ENCODE results near the gene NEURL1.
"Not testable (repeated sequence)": the region's sequence is repeated elsewhere in the genome, so short reads cannot be mapped to it uniquely, and the experiment has no call there.

Gene NEURL1

GRCh38 chr10:103592186-103593021 is 98.9 kb downstream of the NEURL1 start:
- DNase-seq: peak; percentile 32

- DNase-seq: no peak
Observed at GRCh38 chr10:103593022-103593570, 99.6 kb downstream of the NEURL1 start.

GRCh38 chr10:103595933-103596726 is 102.6 kb downstream of the NEURL1 start:
- no peak for DNase-seq

GRCh38 chr10:103597003-103597402 is 103.5 kb downstream of the NEURL1 start:
- DNase-seq: no peak

GRCh38 chr10:103598654-103599115 is 105.2 kb downstream of the NEURL1 start:
- peak; percentile 76 for DNase-seq

- DNase-seq: no peak
Observed at GRCh38 chr10:103599211-103599610, 105.7 kb downstream of the NEURL1 start.

- no peak for DNase-seq
Observed at GRCh38 chr10:103599907-103600306, 106.4 kb downstream of the NEURL1 start.

- DNase-seq: no peak
Observed at GRCh38 chr10:103600325-103600724, 106.8 kb downstream of the NEURL1 start.

- DNase-seq: no peak
Observed at GRCh38 chr10:103600956-103601569, 107.6 kb downstream of the NEURL1 start.

- DNase-seq: no peak
Observed at GRCh38 chr10:103602028-103602851, 108.7 kb downstream of the NEURL1 start.

- no peak for DNase-seq
Observed at GRCh38 chr10:103602852-103603155, 109.3 kb downstream of the NEURL1 start.

GRCh38 chr10:103603382-103603781 is 109.9 kb downstream of the NEURL1 start:
- DNase-seq: no peak

GRCh38 chr10:103605359-103606096 is 112.0 kb downstream of the NEURL1 start:
- peak; percentile 56 for DNase-seq

GRCh38 chr10:103606097-103606438 is 112.6 kb downstream of the NEURL1 start:
- not testable (repeated sequence) for DNase-seq

- DNase-seq: not testable (repeated sequence)
Observed at GRCh38 chr10:103607051-103607450, 113.5 kb downstream of the NEURL1 start.

GRCh38 chr10:103608056-103608455 is 114.6 kb downstream of the NEURL1 start:
- not testable (repeated sequence) for DNase-seq

GRCh38 chr10:103609231-103610082 is 116.0 kb downstream of the NEURL1 start:
- no peak for DNase-seq

- DNase-seq: no peak
Observed at GRCh38 chr10:103610083-103610472, 116.6 kb downstream of the NEURL1 start.

- no peak for DNase-seq
Observed at GRCh38 chr10:103610921-103611511, 117.5 kb downstream of the NEURL1 start.

All from fibroblast of upper back skin (primary cell).